ENCODE measurements around the gene GALNTL6. TPM values are rescaled to one million over a fixed set of nuclear protein-coding genes. Genes with fewer than 3 reads are reported as not detected.
A peak's percentile ranks its signal among the peaks of the same experiment; 100 is the strongest.

Gene GALNTL6
- total RNA-seq, 1 experiment from 2014 or later = not detected

DNA sequence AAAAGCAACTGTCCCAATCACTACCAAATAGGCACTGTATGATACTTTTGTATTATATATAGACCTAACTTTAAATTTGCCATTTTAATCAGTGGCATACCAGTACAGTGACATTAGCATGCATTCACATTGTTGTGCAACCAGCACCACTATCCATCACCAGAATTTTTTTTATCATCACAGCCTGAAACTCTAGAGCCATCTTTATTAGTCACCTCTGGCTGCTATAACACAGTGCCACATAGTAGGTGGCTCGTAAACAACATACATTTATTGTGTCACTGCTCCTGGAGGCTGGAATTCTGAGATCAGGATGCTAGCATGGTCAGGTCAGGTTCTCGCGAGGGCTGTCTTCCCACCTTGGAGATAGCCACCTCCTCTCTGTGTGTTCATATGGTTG, 1167.0 kb downstream of the GALNTL6 start:
- Histone ChIP-seq H3K9ac (ENCODE audit: low read length) (no peak overlapping the region), H3K27me3 (ENCODE audit: insufficient read depth, low read length) (no peaks in the 10 kb centered on the region), H3K9me3 (ENCODE audit: control insufficient read depth in 1 of 2, insufficient read depth in 1 of 2, low read depth in 1 of 2, low read length in 2 of 2) (no peaks in the 10 kb centered on the region), H3K27ac (ENCODE audit: low read depth, low read length) (no peak overlapping the region), H2AFZ (ENCODE audit: low read depth, low read length, poor library complexity, severe bottlenecking) (no peak overlapping the region), H3K79me2 (ENCODE audit: insufficient read depth, low read length) (no peaks in the 10 kb centered on the region), H3K36me3 (ENCODE audit: control insufficient read depth in 1 of 2, insufficient read depth in 2 of 2, low read length in 2 of 2) (no peaks in the 10 kb centered on the region), H3K4me1 (ENCODE audit: control insufficient read depth in 1 of 2, insufficient read depth in 2 of 2, low read length in 2 of 2) (peaks cover 10 to 28% of the 10 kb centered on the region in 2 experiments), H4K20me1 (ENCODE audit: insufficient read depth) (no peaks in the 10 kb centered on the region), H3K4me2 (ENCODE audit: low read length) (no peak overlapping the region), H3K4me3 (replicated peaks in 1 of 2; ENCODE audit: low read depth in 1 of 2, low read length in 2 of 2) (no peak overlapping the region), H3K9me2 (ENCODE audit: insufficient read depth) (no peaks in the 10 kb centered on the region)
- no TSS peak for BruUV-seq (replicated peaks)
- ChIA-PET RAD21 (ENCODE audit: low non-redundant PET in 1 of 2, low total read pairs in 2 of 2, uncharacterized antibody in 2 of 2, unreplicated experiment in 2 of 2) (no interaction called here), POLR2A (no interaction called here), CTCF (no interaction called here)
- DNase-seq (ENCODE audit: low read depth, low spot score) (no peak), ATAC-seq (no peak)
- TF ChIP-seq ELF1 (IDR thresholded peaks at IDR 0.05; ENCODE audit: borderline replicate concordance, low read depth) (no peak), EZH2phosphoT487 (IDR thresholded peaks at IDR 0.05; ENCODE audit: borderline replicate concordance) (no peak), JUND (IDR thresholded peaks at IDR 0.05) (no peak)
- TF ChIP-seq, protein P1, sequence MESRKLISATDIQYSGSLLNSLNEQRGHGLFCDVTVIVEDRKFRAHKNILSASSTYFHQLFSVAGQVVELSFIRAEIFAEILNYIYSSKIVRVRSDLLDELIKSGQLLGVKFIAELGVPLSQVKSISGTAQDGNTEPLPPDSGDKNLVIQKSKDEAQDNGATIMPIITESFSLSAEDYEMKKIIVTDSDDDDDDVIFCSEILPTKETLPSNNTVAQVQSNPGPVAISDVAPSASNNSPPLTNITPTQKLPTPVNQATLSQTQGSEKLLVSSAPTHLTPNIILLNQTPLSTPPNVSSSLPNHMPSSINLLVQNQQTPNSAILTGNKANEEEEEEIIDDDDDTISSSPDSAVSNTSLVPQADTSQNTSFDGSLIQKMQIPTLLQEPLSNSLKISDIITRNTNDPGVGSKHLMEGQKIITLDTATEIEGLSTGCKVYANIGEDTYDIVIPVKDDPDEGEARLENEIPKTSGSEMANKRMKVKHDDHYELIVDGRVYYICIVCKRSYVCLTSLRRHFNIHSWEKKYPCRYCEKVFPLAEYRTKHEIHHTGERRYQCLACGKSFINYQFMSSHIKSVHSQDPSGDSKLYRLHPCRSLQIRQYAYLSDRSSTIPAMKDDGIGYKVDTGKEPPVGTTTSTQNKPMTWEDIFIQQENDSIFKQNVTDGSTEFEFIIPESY (IDR thresholded peaks at IDR 0.05; ENCODE audit: extremely low read depth, insufficient replicate concordance, low read length) = no peak
- intact Hi-C loops (cut with micrococcal nuclease) = no loop called here

DNA sequence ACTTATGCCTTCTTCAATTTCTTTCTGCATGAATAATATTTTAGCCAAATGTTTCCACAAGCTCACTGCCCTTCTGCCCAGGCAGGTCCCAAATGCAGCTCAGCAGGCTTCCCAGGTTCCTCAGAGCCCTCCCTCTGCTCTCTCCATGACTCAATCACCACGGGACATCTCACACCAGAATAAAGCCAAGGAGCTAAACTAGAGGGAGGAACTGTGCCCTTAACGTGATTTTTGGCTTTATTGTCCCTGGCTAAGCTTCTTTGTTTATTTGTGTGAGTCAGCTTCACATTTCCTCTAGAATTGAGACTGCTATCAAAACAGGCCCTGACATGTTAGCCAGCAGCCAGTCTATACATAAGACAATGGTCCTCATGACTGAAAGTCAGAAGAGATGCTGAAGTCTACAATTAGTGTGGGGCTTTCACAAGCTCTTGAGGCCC, 1169.0 kb downstream of the GALNTL6 start:
- intact Hi-C loops (cut with micrococcal nuclease) = no loop called here
- Histone ChIP-seq H2AFZ (ENCODE audit: low read depth, low read length, poor library complexity, severe bottlenecking) (peak overlapping the region; percentile 8), H3K4me2 (ENCODE audit: low read length) (peak overlapping the region; percentile 52), H4K20me1 (ENCODE audit: insufficient read depth) (no peaks in the 10 kb centered on the region), H3K9me2 (ENCODE audit: insufficient read depth) (no peaks in the 10 kb centered on the region), H3K27me3 (ENCODE audit: insufficient read depth, low read length) (no peaks in the 10 kb centered on the region), H3K9me3 (ENCODE audit: control insufficient read depth in 1 of 2, insufficient read depth in 1 of 2, low read depth in 1 of 2, low read length in 2 of 2) (no peaks in the 10 kb centered on the region), H3K27ac (ENCODE audit: low read depth, low read length) (peak overlapping the region; percentile 30), H3K4me3 (replicated peaks in 1 of 2; ENCODE audit: low read depth in 1 of 2, low read length in 2 of 2) (peak overlapping the region in 1 of 2 experiments; percentile 3; a peak in 1 of 4 replicates), H3K79me2 (ENCODE audit: insufficient read depth, low read length) (no peaks in the 10 kb centered on the region), H3K36me3 (ENCODE audit: control insufficient read depth in 1 of 2, insufficient read depth in 2 of 2, low read length in 2 of 2) (no peaks in the 10 kb centered on the region), H3K4me1 (ENCODE audit: control insufficient read depth in 1 of 2, insufficient read depth in 2 of 2, low read length in 2 of 2) (peaks cover 10 to 32% of the 10 kb centered on the region in 2 experiments), H3K9ac (ENCODE audit: low read length) (no peak overlapping the region)
- BruUV-seq (replicated peaks) = no TSS peak
- CTCF ChIA-PET = interaction anchor here (1.1 kb wide), 1 partner anchor 32 kb away, joined by 5 read pairs; no protein-coding TSS in a partner anchor
- RAD21 ChIA-PET (ENCODE audit: low non-redundant PET in 1 of 2, low total read pairs in 2 of 2, uncharacterized antibody in 2 of 2, unreplicated experiment in 2 of 2) = no interaction called here
- ATAC-seq (peak; percentile 94), DNase-seq (ENCODE audit: low read depth, low spot score) (peak; percentile 69)
- POLR2A ChIA-PET = no interaction called here
- TF ChIP-seq SRF (IDR thresholded peaks at IDR 0.05; ENCODE audit: low read depth) = no peak
- no peak for TF ChIP-seq EZH2 (IDR thresholded peaks at IDR 0.05)
- TF ChIP-seq, protein P1 (IDR thresholded peaks at IDR 0.05; ENCODE audit: extremely low read depth, insufficient replicate concordance, low read length) = peak; percentile 67
- peak; percentile 66 for TF ChIP-seq CEBPB (IDR thresholded peaks at IDR 0.05; ENCODE audit: low read depth)
- no peak for TF ChIP-seq ZNF274 (IDR thresholded peaks at IDR 0.05; ENCODE audit: low read depth, low read length)
- TF ChIP-seq JUND (IDR thresholded peaks at IDR 0.05) = peak; percentile 64
- peak; percentile 91 for TF ChIP-seq CBX3 (IDR thresholded peaks at IDR 0.05; ENCODE audit: low read depth)
- no peak for TF ChIP-seq POLR2A (IDR thresholded peaks at IDR 0.05; ENCODE audit: borderline replicate concordance, extremely low read depth, insufficient read depth, insufficient read length)
- peak; percentile 78 for TF ChIP-seq SP1 (IDR thresholded peaks at IDR 0.05; ENCODE audit: low read depth)
- peak; percentile 74 for TF ChIP-seq FOSL1 (IDR thresholded peaks at IDR 0.05; ENCODE audit: low read depth)
- TF ChIP-seq SIN3A (IDR thresholded peaks at IDR 0.05; ENCODE audit: low read depth) = no peak; the same call in 1 of the 2 replicates
- TF ChIP-seq, protein P2, sequence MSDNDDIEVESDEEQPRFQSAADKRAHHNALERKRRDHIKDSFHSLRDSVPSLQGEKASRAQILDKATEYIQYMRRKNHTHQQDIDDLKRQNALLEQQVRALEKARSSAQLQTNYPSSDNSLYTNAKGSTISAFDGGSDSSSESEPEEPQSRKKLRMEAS (IDR thresholded peaks at IDR 0.05) = peak; percentile 57; the same call in 1 of the 2 replicates
- no peak for TF ChIP-seq RAD21 (IDR thresholded peaks at IDR 0.05; ENCODE audit: low read depth)
- no peak for TF ChIP-seq ZFX (IDR thresholded peaks at IDR 0.05)
- peak; percentile 63 for TF ChIP-seq YY1 (IDR thresholded peaks at IDR 0.05; ENCODE audit: extremely low read depth, insufficient replicate concordance, low read depth, low read length)
- no peak for TF ChIP-seq EZH2phosphoT487 (IDR thresholded peaks at IDR 0.05; ENCODE audit: borderline replicate concordance)
